IPS DF 4.7 (cell line): Measurements from ENCODE around the gene TMEM45A.
A peak's percentile ranks its signal among the peaks of the same experiment; 100 is the strongest.
"Not testable (repeated sequence)": the region's sequence is repeated elsewhere in the genome, so short reads cannot be mapped to it uniquely, and the experiment has no call there.

Source experiments
- DNase-seq: peaks from one replicate; pipeline ENCODE4 v3.0.0-alpha.2; 2013; ENCODE audit warnings: low spot score; ENCODE audit errors: extremely low read depth

TMEM45A gene, protein sequence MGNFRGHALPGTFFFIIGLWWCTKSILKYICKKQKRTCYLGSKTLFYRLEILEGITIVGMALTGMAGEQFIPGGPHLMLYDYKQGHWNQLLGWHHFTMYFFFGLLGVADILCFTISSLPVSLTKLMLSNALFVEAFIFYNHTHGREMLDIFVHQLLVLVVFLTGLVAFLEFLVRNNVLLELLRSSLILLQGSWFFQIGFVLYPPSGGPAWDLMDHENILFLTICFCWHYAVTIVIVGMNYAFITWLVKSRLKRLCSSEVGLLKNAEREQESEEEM

DNA sequence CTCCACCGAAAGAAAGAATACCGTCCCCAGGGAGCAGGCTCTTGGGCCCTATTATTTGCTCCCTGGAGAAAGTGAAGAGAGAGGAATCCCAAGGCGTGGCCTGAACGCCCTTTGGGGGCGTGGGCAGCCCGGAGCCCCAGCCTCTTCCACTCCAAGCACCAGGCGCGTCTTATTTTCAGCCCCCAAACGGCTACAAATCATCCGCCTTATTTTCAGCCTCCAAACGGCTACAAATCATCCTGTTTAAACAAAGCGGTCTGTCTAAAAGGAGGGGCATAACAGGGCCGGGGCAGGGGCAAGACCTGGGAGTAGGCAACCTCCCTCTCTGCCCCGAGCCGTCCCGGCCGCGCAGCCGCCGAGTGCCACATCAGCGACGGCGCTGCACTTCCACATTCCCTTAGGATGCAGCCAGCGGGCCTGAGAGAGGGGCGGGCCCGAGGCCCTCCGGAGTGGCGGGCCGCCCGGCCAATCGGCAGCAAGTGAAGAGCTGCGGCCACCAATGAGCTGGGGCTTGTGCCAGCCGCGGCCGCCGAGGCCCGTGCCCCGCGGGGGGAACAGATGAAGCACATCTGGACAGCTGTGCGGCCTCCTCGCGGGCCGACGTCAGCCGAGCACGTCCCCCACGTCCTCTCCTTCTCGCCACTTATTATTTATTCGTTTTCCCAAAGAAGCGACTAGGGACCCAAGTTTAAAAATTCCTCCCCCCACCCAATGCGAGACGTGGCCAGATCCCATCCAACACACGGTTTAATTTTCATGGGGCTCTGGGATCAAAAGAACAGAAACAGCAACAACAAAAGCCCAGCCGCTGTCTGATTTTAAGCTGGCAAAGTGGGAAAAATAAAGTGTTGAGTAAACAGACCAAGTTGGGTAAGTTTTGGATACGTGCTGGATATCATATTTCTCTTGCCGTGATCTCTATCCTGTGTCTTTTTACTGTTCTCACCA is at the start of gene TMEM45A:
Gene TMEM45A (plus strand): TSS at position 561 of the 948 bp plus-strand sequence. CDS start 62,593 bp downstream, outside the sequence.
- DNase-seq = peak; percentile 49

DNA sequence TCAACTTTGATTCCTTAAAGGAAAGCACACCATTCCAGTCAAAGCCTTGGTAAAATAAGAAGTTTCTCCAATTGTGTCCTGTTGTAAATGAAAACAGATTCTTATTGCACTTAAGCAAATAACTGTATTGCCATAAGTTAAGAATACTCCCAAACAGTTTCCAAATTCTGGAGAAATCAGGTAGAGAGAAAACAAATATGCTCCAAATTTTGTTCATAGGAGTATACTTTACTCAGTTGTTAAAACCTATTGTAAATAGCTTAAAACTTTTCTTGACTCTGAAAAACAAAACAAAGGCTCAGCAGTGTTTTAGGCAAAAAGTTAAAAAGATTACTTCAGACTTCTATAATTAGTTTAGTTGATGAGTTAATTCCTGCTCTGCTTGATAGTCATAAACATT is 48.7 kb upstream of the TMEM45A start:
- no peak for DNase-seq

DNA sequence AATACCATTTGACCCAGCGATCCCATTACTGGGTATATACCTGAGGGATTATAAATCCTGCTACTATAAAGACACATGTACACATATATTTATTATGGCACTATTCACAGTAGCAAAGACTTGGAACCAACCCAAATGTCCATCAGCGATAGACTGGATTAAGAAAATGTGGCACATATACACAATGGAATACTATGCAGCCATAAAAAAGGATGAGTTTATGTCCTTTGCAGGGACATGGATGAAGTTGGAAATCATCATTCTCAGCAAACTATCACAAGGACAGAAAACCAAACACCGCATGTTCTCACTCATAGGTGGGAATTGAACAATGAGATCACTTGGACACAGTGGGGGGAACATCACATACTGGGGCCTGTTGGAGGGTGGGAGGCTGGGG is 45.4 kb upstream of the TMEM45A start:
- DNase-seq = not testable (repeated sequence)

DNA sequence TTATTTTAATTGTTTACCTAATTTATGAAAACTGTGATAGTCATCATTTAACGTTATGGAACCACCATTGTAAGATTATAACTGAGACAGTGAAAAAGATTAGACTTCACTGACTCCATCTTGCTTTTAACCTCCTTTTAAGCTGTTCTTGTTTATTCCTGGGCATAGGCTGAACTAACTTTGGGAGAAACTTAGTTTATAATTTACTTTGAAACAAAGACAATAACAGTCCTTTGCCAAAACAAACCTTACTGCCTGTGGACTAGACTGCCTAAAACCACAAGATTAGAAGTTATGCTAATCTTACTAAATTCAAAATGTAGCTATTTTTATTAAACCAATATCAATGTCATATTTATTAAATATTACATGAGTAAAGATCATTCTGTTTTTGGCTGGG is 44.3 kb upstream of the TMEM45A start:
- no peak for DNase-seq

DNA sequence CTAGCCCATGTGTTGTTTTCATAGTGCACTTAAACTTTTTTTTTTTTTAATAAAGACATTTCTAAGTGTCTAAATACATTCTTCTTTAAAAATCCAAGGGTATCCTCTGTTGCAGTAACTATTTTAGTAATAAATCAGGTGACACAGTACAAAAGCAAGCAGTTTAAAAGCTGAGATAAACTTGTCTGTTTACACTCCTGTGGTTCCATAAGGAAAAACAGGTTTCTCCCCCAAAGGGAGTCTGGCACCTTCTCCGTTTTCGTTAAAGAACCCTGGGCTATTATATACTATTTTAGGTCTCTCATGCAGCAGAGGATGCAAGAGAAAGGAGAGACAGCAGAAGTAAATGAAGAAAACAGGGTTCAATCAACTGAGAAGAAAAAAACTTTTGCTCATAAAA is 43.2 kb upstream of the TMEM45A start:
- DNase-seq = no peak

DNA sequence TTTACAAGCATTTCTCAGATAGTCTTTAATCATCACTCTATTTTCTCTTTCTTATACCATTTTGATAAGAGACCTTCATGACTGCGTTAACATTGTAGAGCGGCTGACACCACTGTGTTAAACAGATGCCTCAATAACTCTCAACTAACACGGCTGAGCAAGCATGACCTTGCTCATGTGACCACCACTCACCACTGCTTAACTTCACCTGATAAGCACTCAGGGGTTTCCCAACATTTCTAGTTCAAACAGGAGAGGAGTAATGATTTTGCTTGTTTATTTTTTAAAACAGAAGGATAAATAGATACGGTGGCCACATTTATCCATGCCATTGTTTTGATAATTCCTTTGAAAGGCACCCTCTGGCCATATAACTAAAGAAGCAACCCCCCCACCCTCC is 37.7 kb upstream of the TMEM45A start:
- DNase-seq = no peak

DNA sequence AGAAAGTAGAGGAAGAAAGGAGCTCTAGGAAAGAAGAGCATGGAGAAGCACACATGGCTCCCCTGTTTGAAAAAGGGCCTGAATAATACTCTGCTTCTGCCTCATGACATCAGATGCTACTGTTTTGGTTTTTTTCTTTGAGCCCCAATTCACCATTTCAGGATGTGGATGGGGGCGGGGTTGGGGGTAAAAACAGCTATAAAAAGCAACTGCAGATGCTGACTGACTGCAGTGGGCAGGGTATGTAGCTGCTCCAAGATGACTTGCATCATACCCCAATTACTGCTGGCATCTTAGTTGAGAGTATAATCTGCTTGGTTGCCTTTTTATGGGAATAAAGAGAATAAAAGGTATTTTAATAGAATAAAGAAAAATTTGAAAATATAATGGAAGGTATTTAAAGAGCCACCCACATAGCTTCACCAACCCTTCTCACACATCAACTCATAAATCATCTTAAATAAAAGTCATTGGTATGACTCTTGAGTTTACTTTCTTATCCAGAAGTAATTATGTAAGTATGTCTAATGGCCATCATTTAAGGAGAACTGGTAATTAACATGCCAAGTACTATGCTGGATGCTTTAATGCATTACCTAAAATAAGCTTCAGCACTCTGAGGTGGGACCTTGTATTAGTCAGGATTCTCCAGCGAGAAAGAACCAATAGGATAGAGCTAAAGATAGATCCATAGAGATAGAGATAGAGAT is 36.4 kb upstream of the TMEM45A start:
- no peak for DNase-seq

DNA sequence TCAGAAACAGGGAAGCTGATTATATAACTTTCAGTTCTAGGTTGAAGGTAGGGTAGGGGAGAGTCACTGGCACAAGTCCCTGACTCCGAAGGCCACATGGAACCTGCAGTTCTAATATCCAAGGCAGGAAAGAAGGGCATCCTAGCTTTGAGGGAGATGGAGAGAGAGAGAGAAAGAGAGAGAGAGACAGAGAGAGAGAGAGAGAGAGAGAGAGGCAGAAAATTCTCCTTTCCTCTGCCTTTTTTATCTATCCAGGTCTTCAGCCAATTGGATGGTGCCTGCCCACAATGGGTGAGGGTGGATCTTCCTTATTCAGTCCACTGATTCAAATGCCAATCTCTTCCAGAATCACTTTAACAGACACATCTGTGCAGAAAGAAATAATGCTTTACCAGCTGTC is 35.7 kb upstream of the TMEM45A start:
- no peak for DNase-seq

DNA sequence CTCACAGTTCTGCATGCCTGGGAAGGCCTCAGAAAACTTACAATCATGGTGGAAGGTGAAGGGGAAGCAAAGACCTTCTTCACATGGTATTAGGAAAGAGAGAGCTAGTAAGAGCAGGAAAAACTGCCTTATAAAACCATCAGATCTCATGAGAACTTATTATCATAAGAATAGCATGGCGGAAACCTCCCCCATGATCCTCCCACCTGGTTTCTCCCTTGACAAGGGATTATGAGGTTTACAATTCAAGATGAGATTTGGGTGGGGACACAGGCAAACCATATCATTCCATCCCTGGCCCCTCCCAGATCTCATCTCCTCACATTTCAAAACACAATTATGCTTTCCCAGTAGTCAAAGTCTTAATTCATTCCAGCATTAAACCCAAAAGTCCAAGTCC is 34.6 kb upstream of the TMEM45A start:
- no peak for DNase-seq

DNA sequence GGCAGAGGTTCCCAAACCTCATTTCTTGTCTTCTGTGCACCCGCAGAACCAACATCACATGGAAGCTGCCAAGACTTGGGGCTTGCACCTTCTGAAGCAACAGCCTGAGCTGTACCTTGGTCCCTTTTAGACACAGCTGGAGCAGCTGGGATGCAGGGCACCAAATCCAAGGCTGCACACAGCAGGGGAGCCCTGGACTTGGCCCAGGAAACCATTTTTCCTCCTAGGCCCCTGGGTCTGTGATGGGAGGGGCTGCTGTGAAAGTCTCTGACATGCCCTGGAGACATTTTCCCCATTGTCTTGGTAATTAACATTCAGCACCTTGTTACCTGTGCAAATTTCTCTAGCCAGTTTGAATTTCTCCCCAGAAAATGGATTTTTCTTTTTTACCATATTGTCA is 33.6 kb upstream of the TMEM45A start:
- no peak for DNase-seq

DNA sequence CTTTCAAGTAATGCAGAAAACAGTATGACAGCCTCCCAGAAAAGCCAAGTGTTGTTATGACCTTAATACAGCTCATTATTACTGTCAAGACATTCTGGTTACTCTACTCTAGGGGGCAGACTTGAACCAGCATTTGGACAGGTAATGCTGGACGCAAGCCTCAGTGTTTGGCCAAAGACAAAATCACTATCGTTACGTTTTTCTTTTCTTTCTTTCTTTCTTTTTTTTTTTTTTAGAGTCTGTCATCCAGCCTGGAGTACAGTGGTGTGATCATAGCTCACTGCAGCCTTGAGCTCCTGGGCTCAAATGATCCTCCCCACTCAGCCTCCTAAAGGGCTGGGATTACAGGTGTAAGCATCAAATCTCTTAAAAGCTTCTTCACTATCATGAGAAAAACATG is 29.4 kb upstream of the TMEM45A start:
- DNase-seq = peak; percentile 25

DNA sequence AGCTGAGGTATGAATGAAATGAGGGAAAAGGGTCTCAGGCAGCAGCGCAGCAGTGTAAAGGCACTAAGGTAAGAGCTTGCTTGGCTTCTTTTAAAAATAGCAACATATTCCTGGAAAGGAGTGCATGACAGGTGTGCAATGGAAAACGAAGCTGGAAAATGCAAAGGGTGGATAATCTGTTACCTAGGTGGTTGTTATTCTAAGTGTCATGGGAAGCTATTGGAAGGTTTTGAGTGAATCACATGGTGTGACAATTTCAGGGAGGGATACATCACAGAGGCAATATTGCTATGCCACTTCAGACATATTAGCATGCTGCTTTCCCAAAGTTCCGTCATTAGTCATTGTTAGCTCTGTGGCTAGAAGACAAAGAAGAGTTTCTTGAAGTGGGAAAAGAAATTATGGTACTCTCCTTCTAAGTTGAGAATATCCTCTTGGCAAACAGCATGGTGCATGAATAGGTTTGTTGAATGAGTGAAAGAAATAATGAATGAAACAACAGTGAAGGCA is 28.7 kb upstream of the TMEM45A start:
- no peak for DNase-seq

DNA sequence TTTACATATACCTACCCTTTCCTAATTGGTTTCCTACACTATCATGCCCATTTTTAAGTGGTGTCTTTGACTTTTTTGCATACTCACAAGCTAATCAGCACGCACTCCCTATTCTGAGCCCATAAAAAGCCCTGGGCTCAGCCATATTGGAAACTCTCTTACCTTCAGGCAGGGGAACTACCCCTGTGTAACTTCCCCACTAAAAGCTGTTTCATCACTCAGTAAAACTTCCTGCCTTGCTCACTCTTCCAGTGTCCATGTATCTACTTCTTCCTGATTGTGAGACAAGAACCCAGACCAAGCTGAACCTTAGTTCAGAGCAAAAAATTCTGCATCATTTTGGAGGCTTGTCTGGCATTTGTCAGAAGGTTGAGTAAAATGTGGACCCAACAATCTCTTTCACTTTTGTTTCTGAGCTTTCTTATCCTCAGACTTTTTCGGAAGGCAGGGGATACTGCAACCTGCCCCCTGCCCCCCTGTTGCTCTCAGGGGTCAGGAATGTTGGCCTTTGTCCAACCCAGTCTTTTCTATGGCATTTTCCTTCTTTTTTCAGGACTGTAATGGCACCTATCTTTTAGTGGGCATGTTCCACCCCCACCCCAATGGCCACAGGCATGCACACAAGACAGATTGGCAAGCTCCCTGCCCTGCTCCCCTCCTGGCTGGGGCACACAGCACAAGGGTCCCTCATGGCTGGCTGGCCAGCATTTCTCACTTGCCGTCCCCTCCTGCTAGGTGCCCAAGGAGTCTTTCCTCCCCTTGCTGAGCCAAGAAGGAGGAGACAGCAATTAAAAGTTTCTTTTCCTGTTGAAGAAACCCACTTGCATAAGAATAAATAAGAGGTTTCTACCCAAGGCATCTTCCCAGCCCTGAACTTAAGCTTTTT is 26.3 kb upstream of the TMEM45A start:
- no peak for DNase-seq

DNA sequence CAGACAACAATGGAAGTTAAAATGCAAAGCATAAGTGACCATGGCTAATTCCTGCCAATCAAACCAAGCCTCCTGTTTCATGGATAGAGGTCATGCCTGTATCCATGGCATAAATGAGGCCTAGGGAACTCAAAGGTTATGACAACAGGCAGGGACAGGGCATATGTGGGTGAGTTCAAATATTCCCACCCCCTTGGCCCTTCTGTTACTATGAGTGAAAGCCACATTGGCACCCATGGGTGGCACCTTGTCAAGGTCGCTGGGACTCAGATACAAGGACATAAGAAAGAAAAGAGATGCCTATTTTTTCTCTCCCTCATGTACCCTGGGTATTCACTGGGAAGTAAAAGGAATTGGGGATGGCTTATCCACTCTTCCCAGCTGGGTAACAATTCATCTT is 25.3 kb upstream of the TMEM45A start:
- no peak for DNase-seq

DNA sequence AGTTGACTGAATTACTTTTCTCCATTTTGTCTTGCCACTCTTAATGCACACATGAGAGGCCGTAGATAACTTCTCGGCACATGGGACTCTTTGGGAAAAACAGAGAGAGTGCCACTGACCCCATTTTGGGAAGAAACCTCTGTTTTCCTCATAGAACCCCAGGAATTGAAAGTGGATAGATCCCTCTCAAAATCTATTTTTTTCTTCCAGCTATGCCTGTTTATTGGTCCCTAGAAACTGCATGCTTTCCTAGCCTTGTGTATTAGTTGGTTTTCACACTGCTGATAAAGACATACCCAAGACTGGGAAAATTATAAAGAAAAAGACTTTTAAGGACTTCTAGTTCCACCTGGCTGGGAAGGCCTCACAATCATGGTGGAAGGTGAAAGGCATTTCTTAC is 23.7 kb upstream of the TMEM45A start:
- no peak for DNase-seq

DNA sequence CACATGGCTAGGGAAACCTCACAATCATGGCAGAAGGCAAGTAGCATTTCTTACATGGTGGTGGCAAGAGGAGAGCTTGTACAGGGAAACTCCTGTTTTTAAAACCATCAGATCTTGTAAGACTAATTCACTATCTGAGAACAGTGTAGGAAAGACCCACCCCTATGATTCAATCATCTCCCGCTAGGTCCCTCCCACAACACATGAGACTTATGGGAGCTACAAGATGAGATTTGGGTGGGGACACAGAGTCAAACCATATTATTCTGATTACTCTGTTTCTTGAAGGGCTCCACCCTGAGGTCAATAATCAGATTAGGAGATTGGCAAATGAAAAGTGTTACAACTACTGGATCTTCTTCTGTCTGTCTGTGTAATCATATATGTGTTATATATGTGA is 21.5 kb upstream of the TMEM45A start:
- DNase-seq = no peak

DNA sequence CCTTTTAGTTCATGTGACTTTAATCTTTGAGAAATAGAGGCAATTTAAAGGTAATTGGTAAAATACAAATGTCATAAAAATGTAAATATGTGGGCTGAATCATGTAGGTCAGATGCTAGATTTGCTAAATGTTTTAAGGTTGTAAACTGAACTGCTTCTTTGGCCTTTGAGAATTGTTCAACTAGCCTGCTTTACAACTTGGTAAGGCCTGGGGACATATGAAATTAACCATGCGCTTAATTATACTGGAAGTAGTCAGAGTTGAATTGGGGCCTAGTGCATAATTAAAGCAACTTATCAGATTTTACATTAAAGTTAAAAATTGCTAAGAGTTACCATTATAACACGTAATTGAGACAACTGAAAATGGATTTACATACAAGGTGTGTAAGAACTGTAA is 21.0 kb upstream of the TMEM45A start:
- DNase-seq = no peak

DNA sequence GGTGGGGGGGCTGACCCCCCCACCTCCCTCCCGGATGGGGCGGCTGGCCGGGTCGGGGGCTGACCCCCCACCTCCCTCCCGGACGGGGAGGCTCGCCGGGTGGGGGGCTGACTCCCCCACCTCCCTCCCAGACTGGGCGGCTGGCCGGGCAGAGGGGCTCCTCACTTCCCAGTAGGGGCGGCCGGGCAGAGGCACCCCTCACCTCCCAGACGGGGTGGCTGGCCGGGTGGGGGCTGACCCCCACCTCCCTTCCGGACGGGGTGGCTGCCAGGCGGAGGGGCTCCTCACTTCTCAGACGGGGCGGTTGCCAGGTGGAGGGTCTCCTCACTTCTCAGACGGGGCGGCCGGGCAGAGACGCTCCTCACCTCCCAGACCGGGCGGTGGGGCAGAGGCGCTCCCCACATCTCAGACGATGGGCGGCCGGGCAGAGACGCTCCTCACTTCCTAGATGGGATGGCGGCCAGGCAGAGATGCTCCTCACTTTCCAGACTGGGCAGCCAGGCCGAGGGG is 14.5 kb upstream of the TMEM45A start:
- DNase-seq = not testable (repeated sequence)

DNA sequence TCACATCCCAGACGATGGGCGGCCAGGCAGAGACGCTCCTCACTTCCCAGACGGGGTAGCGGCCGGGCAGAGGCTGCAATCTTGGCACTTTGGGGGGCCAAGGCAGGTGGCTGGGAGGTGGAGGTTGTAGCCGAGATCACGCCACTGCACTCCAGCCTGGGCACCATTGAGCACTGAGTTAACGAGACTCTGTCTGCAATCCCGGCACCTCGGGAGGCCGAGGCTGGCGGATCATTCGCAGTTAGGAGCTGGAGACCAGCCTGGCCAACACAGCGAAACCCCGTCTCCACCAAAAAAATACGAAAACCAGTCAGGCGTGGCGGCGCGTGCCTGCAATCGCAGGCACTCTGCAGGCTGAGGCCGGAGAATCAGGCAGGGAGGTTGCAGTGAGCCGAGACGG is 13.9 kb upstream of the TMEM45A start:
- not testable (repeated sequence) for DNase-seq

DNA sequence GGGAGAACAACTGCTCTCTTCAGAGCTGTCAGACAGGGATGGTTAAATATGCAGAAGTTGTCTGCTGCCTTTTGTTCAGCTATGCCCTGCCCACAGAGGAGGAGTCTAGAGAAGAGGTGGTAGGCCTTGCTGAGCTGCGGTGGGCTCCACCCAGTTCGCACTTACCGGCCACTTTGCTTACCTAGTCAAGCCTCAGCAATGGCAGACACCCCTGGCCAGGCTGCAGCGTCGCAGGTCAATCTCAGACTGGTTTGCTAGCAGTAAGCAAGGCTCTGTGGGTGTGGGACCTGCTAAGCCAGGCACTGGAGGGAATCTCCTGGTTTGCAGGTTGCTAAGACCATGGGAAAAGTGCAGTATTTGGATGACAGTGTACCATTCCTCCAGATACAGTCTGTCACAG is 12.3 kb upstream of the TMEM45A start:
- DNase-seq = no peak

DNA sequence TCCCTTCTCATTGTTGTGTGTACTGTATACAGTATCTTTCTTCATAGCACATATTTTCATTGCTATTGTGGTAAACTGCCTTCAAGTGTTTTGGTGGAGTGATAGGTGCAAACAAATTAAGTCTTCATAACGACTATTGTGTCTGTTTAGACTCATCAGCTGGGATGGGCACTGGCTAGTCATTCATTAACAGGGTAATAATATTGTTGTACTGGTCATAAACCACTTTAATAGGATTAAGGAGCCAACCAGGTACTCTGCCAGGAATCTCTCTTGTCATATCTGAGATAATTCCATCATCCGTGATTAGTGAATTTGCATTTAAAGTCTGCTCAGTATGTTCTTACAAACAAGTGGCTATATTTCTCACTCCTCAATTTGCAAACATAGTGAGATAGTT is 10.2 kb upstream of the TMEM45A start:
- DNase-seq = no peak
